ENCODE data around the gene TMEM120A. TPM values are rescaled to one million over a fixed set of nuclear protein-coding genes. Genes with fewer than 3 reads are reported as not detected.

Gene TMEM120A
- total RNA-seq, 4 donors from 2014 or later: 55.2 to 113 (median 79.0) TPM

DNA sequence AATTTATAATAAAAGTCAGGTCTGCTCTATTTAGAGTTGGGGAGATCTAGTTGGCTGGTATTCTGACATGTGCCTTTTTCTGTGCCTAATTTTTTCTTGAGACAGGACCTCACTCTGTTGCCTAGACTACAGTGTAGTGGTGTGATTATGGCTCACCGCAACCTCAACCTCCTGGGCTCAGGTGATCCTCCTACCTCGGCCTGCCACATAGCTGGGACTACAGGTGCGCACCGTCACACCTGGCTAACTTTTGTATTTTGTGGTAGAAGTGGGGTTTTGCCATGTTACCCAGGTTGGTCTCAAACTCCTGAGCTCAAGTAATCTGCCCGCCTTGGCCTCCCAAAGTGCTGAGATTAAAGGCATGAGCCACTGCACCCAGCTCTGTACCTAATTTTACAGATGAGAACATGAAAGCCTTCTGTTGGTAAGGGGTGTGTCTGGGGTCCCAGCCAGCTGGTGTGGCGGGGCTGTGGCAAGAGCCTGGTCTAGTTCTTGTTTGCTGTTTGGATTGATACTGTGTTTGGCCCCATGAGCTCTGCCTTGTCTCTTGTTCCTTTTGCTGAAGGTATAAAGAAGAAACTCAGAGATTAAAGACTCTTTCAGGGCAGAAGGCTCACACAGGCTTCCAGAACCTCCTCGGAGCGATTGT is 48.1 kb downstream of the TMEM120A start:
- TF ChIP-seq, protein P1, sequence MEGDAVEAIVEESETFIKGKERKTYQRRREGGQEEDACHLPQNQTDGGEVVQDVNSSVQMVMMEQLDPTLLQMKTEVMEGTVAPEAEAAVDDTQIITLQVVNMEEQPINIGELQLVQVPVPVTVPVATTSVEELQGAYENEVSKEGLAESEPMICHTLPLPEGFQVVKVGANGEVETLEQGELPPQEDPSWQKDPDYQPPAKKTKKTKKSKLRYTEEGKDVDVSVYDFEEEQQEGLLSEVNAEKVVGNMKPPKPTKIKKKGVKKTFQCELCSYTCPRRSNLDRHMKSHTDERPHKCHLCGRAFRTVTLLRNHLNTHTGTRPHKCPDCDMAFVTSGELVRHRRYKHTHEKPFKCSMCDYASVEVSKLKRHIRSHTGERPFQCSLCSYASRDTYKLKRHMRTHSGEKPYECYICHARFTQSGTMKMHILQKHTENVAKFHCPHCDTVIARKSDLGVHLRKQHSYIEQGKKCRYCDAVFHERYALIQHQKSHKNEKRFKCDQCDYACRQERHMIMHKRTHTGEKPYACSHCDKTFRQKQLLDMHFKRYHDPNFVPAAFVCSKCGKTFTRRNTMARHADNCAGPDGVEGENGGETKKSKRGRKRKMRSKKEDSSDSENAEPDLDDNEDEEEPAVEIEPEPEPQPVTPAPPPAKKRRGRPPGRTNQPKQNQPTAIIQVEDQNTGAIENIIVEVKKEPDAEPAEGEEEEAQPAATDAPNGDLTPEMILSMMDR (IDR thresholded peaks at IDR 0.05; ENCODE audit: low read depth): no peak

DNA sequence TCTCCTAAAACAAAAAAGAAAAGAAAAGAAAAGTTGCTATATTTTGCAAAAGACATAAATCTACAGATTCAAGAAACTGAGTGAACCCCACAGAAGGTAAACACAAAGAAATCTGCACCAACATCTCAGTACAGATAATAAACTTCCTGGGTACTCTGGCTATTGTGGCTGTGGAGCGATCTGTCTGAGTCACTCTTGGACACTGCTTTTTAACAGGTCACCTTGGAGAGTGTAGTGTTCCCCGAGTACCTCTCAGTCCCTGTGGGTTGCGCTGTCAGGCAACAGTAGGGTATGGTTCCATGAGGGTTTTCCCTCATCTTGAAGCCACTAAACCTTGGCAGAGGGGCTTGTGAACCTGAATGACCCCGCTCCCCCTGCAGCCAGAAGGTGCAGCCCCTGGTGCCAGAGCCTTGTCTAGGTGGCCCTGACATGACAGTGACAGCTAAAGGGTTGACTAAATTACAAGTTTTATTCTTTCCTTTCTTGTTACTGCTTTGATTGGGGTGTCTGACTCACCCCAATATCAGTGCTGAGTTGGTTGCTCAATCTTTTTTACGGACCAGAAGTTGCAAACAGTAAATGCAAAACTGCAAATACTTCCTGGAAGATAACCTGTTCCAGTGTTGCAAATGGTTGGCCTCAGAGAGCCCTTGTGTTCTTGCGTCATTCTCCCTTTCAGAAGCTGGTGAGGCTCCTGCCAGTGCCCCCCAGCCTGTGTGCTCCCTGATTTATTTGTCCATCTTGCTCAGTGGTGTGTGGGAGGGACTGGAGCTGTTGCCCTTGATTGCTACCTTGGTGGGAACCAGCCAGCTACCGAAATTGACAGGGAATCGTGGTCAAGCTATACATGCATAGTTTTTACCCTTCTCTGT is 48.9 kb downstream of the TMEM120A start:
- TF ChIP-seq, protein P1 (IDR thresholded peaks at IDR 0.05; ENCODE audit: low read depth): no peak

DNA sequence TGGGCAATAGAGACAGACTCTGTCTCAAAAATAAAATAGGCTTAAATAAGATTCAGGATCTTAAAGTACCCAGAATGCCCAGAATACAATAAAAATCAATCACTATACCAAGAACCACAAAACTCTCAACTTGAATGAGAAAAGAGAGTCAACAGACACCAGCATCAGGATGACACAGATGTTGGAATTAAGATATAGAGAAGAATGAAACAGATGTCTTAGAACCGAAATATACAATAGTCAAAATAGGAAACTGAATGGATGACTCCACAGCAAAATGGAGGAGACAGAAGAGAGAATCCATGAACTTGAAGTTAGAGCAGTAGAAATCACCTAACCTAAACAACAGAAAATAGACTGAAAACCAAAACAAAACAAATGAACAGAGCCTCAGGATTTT is 49.9 kb downstream of the TMEM120A start:
- TF ChIP-seq, protein P1 (IDR thresholded peaks at IDR 0.05; ENCODE audit: low read depth): no peak

DNA sequence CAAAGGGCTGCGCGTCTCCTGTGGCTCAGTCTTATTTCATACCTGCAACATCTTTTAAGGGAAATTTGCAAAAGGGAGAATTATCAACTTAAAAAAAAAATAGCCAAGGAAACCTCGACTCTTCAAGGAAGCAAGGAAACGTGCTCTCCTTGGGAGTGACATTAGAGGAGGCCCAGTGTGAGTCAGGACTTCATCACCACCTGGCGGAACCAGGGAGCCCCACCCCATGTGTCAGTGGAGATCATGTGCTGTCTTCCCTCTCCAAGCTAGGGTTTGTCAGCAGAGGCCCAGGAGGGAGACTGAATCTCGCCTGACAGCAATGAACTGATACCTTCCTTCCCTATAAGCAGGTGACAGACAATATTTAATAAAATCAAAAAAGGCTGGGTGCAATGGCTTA is 50.5 kb downstream of the TMEM120A start:
- TF ChIP-seq, protein P1 (IDR thresholded peaks at IDR 0.05; ENCODE audit: low read depth): no peak

DNA sequence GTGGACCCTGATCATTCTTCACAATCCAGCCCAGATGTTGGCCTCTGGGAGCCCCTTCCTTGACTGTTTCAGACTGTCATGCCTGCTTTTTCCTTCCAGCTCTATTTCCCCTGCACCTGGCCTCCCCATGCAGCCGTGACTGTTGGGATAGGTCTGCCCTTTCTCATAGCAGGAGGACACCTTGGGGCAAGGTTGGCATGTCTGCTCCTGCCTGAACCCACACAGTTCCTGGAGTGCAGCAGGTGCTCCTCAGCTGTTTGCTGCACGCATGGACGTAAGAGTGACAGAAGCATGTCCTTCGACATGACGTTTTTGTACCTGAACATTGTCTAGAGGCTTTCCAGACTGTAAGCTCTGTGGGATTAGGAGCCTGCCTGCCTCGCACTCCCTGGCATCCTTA is 55.5 kb downstream of the TMEM120A start:
- TF ChIP-seq, protein P1 (IDR thresholded peaks at IDR 0.05; ENCODE audit: low read depth): no peak

DNA sequence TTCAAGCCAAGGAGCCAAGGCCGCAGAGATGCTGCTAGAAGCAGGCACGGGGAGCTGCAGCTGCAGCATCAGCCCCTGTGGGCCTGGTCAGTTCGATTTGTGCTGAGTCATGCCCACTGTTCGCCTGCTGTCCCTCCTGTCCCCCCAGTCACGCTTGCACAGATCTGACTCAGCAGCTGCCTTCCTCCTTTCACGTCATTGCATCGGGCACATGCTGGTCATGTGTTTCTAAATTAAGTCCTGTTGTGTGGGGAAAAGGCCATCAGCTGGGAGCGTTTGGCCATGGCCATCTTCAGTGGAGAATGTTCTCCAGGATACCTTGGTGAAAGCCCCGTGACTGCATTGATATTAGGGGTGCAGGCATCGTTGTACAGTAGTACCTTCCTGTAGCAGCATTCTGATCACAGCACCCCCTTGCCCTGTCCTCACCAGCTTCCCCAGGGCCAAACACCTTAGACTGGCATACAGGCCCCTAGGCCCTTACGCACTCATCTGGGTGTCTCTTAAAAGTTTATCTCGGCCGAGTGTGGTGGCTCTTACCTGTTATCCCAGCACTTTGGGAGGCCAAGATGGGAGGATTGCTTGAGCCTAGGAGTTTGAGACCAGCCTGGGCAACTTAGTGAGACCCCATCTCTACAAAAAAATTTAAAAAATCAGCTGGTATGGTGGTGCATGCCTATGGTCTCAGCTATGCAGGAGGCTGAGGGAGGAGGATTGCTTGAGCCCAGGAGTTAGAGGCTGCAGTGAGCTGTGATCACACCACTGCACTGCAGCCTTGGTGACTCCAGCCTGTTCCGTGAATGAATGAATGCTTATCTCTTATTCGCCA is 56.2 kb downstream of the TMEM120A start:
- TF ChIP-seq, protein P1 (IDR thresholded peaks at IDR 0.05; ENCODE audit: low read depth): no peak

Small RNAs within 50 kb of the gene (small RNA-seq; reads per million reads assigned to genes)
- 21.5 reads per million, percentile 94 among the genes with 10 or more reads in this experiment for gene SNORA14A

Other genes with a start within 250 kb of the TMEM120A start
- gene CCL26, start 222.4 kb downstream of the TMEM120A start, total RNA-seq: 1 to 10 TPM in 1 of 4 donors, not detected in 3; 1.5 TPM
- 1 to 10 TPM in 2 of 4 donors, not detected in 2; 2.2 to 9.3 TPM for gene CCL24, start 180.8 kb downstream of the TMEM120A start, total RNA-seq
- gene RHBDD2, start 115.6 kb downstream of the TMEM120A start, total RNA-seq: 10 to 100 TPM; 20.5 to 36.7 (median 26.2) TPM
- gene POR, start 79.4 kb downstream of the TMEM120A start, total RNA-seq: 100 to 1,000 TPM in 1 of 4 donors, 10 to 100 TPM in 3; 72.2 to 107 (median 79.5) TPM
- gene STYXL1, start 53.4 kb upstream of the TMEM120A start, total RNA-seq: 10 to 100 TPM; 14.8 to 37.1 (median 26.0) TPM
- gene MDH2, start 53.5 kb upstream of the TMEM120A start, total RNA-seq: 10 to 100 TPM; 45.0 to 97.2 (median 63.6) TPM
- gene SRRM3, start 207.3 kb upstream of the TMEM120A start, total RNA-seq: 1 to 10 TPM; 1.8 to 2.6 (median 2.1) TPM

All from subcutaneous adipose tissue (tissue), 4 donors.